Ecto neural progenitor cell (in vitro differentiated cells): ENCODE data around the gene TAS2R10.

ENCODE experiments used
- DNase-seq: peaks from one replicate; pipeline ENCODE4 v3.0.0-alpha.2; 2018; ENCODE audit warnings: low spot score

TAS2R10 gene

DNA sequence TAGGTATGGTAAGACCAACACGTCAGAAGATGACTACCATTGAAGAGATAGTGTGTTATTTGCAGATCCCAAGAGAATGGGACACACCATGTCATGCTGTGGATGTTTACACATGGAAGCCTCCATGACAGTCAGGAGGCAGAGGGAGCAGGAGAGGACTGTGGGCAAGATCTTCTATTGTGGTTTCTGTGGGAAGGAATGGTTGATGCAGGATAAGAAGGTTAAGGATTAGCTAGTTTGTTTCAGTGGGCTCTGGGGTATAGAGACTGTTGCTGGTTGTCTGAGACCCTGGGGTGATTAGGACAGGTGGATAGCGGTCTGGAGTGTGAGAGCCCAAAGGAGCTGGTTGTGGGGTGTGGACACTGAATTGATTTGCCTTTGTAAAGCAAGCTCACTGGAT is 47.1 kb downstream of the TAS2R10 start:
- DNase-seq = no peak
